Stimulated activated CD4-positive, alpha-beta T cell treated with anti-CD3 and anti-CD28 coated beads, Interleukin-2, amount 100 ng/mL, for 24 hours (primary cell): ENCODE results near the gene PMS1.
"Not testable (repeated sequence)": the region's sequence is repeated elsewhere in the genome, so short reads cannot be mapped to it uniquely, and the experiment has no call there.

Source experiments
- DNase-seq, 2 donors: peaks; one replicate each; pipeline ENCODE4 v3.0.0-alpha.2; 2020

PMS1 gene

DNA sequence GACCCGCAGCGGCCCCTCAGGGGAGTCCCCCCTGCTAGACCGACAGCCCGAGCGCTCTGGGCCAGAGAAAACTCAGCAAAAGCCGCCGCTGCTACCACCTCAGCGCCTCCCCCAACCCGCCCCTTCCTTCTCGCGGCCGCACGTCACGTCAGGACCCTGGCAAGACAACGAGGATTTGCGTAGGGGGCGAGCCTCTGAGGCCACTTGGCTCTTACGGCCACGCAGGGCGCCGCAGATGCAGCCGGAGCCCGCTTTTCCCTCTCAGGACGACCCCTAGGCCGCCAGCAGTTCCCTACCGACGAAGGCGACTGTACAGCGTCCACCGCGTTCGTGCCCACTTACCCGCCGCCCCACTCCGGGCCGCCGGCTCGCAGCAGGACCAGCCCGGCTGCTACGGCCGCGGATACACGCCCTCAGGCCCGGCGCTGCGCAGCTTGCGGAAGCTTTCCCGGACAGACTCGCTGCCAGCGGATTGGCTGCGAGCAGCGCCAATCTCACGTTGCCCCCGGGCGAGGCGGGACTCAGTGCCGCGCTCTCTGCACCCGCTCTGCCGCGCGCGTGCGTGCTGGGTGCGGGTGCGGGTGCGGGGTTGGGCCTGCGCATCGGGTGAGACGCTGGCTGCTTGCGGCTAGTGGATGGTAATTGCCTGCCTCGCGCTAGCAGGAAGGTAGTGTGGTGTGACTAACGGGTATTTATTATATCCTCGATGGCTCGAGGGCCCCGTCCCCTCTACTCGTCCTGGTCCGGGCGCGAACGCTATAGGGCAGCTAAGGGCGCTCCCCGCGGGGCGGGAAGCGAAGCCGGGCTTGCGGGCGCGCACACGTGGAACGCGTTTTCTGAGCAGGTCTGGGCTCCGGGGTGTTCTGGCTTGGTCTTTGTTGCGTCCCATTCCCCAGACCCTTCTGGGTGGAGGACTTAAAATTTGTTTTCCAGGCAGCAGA is at the start of gene PMS1, which contains the start of gene ORMDL1:
Gene PMS1, plus strand, starts transcription at position 524 of the 941 bp plus-strand sequence. CDS start 7,360 bp downstream, outside the sequence.
Gene ORMDL1, minus strand, starts transcription at position 413 of the 941 bp plus-strand sequence. CDS start 1,744 bp downstream, outside the sequence.
- peak; percentile 94 for DNase-seq

DNA sequence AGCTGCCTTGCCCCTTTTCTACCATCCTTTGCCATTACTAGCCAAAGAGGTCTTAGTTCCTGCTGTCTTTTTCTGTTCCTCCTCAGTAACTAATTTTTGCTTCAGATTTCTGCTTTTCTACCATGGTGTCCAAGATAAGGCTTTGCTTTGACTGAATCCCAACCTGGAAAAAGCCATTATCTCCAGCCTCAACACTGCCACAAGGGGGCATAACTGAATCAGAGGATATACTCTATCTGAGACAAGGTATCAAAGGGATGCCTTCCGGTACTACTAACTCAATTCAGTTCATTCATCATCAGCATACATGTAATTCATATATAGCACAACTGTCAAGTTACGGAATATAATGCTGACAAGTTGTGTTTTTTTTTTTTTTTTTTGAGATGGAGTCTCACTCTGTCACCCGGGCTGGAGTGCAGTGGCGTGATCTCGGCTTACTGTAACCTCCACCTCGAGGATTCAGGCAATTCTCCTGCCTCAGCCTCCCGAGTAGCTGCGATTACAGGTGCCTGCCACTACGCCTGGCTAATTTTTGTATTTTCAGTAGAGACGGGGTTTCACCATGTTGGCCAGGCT is 33.1 kb upstream of the PMS1 start:
- peak; percentile 19 to 44 for DNase-seq

DNA sequence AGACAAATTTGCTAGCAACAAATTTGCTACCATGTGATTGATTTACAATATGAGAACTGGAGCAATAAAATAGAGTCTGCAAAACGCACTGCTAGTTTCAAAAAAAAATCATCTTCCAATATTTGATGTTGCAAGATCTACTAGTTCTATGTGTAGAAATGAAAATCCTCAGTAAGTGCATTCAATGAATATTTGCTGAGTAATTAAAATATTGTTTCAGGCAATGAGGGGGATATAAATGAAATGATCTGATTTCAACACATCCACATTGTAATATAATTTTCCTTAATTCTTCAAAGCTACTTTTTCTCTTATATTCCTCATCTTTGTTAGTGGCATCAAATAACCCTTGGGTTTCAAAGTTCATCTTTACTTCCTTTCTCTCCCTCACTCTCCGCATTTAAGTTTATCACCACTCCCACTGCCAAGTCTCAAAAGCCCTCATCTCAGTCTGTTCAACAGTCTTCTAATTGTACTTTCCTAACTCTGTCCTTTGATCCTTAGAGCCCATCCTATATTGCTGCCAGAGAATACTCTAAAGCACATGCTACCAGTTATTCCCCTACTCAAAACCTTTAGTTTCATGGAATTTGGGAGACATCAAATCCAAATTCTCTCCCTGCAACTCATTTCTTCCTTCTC is 27.8 kb upstream of the PMS1 start:
- DNase-seq: no peak

DNA sequence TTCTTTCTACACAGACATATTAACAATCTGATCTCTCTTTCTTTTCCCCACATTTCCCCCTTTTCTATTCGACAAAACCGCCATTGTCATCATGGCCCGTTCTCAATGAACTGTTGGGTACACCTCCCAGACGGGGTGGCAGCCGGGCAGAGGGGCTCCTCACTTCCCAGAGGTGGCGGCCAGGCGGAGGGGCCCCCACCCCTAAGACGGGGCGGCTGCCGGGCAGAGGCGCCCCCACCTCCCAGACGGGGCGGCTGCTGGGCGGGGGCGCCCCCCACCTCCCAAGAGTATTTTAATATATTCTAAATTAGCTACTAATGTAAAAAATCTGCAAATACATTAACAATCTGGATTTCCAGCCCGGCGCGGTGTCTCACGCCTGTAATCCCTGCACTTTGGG is 24.1 kb upstream of the PMS1 start:
- DNase-seq: not testable (repeated sequence)

DNA sequence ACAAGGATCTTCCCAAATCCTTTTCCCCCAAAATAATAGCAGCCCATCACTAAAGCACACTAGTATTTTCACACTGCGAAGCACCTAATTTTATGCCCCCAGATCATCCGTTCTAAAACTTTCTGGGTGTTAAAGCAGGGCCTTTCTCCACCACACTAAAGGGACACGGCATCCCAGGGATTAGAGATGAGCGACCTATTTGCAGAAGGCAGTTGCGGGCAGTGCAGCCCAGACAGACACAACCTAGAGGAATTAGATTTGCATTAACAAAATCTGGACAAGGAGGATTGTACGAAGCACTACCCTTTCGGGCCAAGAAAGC is 22.1 kb upstream of the PMS1 start:
- DNase-seq: no peak

DNA sequence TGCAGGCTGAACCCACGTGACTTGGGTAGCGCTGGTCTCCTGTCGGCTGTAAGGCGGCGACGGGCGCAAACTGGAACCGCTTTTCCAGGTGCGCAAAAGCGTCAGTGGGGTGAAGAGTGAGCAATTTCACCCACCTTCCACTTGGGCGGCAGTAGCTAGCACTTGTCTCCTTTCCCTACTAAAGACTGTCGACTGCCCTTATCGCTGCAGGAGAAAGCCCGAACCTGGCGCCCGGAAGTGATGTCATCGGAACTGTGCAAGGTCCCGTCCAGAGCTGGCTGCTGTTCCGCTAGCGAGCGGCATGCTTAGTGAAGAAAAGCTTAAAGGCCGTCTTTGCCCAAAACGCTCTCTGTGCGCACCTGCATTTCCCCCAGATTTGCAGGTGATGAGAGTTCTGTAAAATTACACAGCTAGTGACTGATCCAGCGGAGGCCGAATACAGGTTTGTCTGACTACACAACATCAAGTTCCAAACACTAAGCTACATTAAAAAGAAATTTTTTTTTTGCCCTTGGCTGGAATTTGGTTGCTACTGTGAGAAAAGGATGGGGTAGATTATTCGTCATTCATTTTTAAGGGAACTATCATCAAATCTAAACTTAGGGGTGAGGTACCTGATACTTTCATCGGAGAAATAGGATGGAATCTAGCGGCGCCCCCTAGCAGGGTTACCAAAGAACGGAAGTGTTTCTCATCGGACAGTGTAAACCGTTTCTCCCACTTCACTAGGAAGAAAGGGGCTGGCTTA is 21.5 kb upstream of the PMS1 start, which contains the start of gene OSGEPL1:
Gene OSGEPL1, minus strand, starts transcription at position 242 of the 748 bp plus-strand sequence. CDS start 1,152 bp downstream, outside the sequence.
- peak; percentile 92 to 93 for DNase-seq

DNA sequence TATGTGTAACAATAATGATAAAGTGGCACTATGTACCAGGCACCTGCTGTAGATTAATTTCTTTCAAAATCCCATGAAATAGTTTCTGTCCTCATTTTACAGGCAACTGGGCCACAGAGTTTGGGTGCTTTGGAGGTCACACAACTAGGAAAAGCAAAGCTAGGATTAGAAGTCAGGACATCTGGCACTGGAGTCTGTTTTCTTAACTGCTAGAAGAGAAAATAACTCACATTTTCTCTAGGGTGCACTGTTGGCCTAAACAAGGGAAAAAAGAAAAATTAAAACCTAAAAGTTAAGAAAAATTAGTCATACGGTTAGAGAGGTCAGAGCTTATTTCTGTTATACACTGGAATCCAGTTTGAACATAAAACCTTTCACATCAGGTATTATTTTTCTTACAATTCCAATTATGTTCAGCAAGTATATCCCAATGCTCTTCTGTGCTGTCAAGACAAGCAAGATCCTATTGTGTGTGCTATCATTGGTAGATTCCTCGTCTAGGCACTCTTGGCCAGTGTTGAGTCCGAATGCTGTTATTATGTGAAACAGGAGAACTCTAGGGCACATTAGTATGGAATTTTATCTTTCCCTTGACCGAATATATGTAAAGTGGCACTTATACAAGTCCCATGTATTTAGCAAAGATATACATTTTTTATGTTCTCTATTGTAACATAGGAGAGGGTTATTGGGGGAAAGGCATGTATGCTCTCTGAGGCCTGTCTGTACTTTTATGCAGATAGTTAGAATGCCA is 20.2 kb upstream of the PMS1 start:
- DNase-seq: no peak

DNA sequence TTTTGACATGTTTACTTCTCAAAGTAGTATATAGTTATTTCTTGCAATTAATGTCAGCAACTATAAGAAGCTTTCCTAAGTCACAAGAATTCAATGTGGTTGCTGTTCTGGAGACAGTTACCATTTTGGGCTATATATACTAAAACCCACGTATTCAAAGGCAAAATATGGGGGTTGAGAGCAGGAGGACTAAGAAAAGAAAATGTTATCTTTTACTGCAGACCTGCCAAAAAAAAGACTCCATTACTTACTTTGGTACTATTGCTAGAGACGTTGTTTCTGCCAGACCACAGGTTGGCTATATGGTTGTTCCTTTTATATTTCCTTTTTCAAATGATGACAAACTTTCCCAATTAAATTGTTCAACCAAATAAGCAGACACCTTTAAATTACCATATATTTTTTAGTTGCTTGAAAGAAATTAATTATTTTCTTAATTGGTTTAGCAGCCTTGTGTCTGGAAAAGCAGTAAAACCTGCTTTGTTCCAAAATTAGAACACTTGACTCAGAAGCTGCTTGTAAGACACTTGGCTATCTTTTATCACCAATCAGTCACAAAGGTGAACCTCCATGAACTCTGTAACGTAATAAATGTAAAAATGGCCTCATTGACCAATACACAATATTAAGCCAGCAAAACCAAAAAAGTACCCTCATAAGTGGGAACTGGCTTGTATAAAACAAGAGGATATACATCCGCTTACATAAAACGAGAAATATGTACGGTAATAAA is 13.5 kb upstream of the PMS1 start:
- DNase-seq: no peak

DNA sequence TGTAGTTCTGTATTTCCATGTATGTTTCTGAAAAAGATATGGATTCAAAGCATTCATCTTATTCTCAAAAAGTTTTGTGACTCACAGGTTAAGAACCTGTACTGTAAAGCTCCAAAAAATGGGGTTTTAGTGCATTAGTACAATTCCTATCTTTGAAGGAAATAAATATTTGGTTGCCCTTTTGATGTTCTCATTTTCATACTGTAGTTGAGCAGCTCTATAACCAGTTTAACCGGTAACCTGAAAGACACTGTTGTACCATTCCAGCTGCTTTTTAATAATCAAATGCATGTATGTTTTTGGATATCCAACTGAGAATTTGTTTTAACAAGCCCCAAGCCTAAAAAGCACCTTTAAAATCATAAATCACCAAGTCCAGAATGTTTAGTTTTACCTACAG is 12.0 kb upstream of the PMS1 start:
- DNase-seq: no peak

DNA sequence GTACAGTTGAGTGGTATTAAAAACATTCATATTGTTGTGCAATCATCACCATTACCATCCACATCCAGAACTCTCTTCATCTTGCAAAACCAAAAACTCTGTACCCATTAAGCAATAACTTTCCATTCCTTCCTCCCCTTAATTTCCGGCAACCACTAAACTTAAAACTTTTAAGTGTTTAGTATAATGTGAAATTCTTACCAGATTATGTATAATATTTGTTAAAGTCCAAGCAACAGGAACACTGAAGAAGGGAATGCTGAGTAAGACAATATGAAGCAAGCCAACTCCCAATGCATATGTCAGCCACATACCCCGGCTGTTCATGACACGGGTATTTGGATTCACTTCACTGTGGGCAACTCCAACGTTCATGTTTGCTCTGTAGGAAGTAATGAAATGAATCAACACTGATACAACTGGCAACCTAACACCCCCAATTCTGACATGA is 2.0 kb upstream of the PMS1 start:
- no peak for DNase-seq

DNA sequence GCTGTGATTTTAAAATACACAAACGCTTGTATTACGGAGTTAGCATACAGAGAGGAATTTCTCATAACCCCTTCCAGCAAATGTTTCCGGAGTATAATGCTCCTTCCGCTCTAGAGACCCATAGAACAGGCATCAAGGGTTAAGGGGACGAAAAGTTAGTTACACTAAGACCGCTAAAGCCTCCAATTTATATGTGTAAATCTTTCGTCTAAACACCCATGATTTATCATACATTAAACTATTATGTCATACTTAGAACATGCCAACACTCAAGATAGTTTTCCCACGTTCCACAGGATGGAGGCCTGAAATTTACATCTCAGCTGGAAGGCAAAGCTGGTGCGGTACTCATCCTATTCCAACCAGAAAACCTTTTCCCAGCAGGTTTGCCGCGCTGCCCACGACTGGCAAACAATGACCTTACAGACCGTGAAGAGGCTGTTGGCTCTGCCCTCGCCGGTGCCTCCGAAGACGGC is 761 bp upstream of the PMS1 start:
- no peak for DNase-seq

DNA sequence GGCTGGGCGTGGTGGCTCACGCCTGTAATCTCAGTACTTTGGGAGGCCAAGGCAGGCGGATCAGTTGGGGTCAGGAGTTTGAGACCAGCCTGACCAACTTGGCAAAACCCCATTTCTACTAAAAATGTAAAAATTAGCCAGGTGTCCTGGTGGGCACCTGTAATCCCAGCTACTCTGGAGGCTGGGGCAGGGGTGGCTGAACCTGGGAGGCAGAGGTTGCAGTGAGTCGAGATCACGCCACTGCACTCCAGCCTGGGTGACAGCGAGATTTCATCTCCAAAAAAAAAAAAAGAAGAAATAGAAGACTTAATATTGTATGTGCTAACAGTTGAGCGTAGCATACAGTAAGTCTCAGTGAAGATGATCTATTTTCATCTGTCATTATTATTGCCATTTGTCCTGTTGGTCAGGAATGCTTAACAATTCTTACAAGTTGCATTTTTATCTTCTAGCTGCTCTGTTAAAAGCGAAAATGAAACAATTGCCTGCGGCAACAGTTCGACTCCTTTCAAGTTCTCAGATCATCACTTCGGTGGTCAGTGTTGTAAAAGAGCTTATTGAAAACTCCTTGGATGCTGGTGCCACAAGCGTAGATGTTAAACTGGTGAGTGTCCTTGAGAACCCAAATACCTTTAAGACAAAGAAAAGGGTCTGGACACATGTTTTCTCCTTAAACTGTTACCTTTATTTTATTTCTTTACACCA is 7.2 kb downstream of the PMS1 start:
- no peak for DNase-seq

DNA sequence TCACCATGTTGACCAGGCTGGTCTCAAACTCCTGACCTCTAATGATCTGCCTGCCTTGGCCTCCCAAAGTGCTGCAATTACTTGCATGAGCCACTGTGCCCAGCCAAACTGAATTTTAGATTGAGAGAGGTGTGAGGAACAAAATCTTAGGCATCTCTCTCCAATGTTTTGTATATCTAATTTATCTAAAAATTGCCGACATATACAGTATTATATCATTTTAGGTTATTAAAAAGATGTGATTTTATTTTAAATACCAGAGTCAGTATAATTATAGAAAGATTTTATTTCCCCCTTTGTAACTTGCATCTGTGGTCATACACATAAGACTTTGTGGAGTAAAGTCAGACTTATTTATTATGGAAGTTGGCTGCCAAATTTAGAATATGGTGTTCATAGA is 10.1 kb downstream of the PMS1 start:
- DNase-seq: no peak

DNA sequence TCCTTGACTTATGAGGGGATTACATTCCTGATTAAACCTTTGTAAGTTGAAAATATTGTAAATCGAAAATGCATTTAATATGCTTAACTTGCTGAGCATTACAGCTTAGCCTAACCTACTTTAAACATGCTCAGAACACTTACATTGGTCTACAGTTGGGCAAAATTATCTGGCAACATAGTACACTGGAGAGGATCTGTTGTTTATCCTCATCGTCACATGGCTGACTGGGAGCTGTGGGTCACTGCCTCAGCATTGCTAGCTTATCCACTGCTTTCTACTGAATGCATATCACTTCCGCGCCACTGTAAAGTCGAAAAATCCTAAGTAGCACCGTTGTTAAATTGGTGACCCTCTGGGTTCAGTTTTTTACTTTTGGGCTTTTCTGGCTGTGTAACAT is 13.7 kb downstream of the PMS1 start:
- DNase-seq: no peak

DNA sequence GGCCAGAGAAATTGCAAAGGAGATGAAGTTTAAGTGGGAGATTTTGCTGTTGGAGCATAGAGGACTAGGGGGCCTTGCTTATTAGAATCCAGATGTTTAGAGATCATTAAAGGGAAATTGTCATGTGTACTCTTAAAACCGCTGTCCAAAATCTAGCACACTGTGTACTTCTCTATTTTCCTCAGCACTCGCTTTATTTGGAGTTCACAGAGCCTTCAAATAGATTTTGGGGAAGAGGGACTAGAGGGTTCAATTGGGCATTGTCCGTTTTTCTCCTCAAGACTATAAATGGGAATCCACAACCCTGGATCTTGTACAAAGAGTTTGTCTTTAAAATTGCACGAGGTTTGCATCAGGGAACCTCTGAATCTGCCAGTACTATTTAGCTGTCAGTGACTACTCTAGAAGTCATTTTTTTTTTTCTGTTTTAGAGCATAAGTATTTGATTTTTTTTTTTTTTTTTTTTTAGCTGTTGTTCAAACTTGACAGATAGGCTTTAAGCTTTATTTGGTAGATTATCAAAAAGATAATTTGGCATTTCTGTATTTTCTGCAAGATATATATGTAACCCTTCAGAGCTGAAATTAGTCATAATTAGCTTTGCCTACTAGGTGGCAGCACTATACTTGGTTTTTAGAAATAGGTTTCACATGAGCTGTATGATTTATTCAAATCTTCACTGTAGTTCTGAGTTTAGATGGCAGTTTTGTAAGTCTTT is 14.2 kb downstream of the PMS1 start:
- DNase-seq: no peak

DNA sequence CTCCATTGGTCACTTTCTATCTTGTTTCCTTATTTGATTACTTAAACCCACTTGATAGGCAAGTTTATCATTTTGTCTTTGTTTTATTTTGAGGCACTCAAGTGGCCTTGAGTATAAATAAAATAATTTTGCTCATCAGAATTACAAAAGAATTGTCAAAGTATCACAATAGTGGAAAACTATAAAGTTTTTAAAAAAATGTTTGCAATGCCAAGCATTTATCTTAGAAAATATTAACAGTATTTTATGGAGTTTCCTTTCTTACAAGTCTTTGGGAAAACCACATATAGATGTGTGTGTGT is 14.7 kb downstream of the PMS1 start:
- DNase-seq: no peak

DNA sequence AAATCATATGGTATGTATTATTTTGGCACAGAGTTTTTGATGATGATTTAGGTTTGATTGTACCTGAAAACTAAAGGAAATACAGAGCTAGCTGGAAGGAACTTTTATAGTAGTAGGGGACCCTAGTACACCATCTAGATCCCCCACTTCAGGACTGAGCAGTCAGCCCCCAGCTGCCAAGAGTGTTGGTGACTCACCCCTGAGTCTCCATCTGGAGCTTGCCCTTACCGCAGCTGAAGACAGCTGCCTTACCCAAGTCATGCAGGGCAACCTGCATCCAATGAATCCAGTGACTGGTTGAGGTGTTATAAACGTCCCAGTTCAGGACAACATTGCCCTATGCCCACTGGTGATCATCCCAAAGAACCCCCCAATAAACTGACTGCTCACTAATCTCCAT is 15.3 kb downstream of the PMS1 start:
- DNase-seq: no peak

DNA sequence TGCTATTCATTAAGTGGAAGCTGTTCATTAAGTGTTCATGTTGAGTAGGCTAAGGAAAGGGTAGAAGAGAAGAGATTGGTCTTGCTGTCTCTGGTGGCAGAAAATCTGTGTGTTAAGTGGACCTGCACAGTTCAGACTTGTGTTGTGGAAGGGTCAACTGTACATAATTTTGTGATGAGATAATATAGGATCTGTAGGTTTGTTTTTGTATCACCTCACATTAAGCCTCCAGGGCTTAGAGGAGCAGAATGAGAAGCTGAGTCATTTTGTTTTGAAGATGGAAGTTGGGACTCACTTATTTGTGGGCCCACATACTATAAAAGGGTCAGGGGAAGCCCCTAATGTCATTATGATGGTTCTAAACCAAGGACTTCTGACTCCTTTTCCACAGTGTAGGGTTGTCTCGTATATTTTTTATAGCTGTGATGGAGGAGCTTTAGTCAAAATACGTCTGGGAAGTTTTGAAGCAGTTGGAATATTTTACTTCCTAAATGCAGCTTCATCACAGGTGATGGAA is 18.2 kb downstream of the PMS1 start:
- no peak for DNase-seq

DNA sequence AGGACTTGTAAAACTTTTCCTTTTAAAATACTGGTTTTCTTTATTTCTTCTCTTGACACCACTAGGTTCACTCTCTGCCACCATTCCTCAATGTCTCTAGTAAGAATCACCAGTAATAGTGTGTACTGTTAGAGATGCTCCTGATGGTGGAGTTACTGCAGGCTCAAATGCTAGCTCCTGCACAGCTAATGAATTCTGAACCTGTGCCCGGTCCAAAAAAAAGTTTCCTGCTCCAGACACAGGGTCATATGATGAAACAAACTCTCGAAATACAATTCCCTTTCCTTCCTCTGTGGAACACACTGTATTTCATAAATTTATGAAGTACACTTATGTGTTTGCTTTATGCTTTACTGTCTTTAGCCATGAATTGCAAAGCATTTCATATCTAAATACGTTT is 19.2 kb downstream of the PMS1 start:
- no peak for DNase-seq
